Thymus (tissue), 11 donors: ENCODE measurements around the gene MAN1C1. TPM values are rescaled to one million over a fixed set of nuclear protein-coding genes. Genes with fewer than 3 reads are reported as not detected.

Experiments used
- DNase-seq, 9 donors: peaks; one replicate each; pipeline ENCODE4 v3.0.0-alpha.2; 2013; ENCODE audit warnings: low spot score in 9 of 9, low read depth in 6 of 9, missing footprints in 1 of 9
- H3K27ac ChIP-seq, 2 donors: one replicate each; pipeline ENCODE4 v1.5.1; 2013; ENCODE audit warnings: control low read depth in 1 of 2, low read depth in 1 of 2, low read length in 1 of 2, mild to moderate bottlenecking in 1 of 2, moderate library complexity in 1 of 2
- H3K27me3 ChIP-seq, 2 donors: one replicate each; pipeline ENCODE4 v1.5.1; 2013; ENCODE audit warnings: low read length in 1 of 2; ENCODE audit not compliant: control insufficient read depth in 2 of 2, insufficient read depth in 1 of 2
- H3K36me3 ChIP-seq, 2 donors: one replicate each; pipeline ENCODE4 v1.5.1; 2013; ENCODE audit warnings: low read length in 1 of 2, mild to moderate bottlenecking in 1 of 2, moderate library complexity in 1 of 2; ENCODE audit not compliant: control insufficient read depth in 2 of 2, insufficient read depth in 2 of 2
- H3K4me1 ChIP-seq, 2 donors: one replicate each; pipeline ENCODE4 v1.5.1; 2013; ENCODE audit warnings: low read length in 2 of 2; ENCODE audit not compliant: control insufficient read depth in 2 of 2, insufficient read depth in 2 of 2
- H3K4me3 ChIP-seq, 2 donors: one replicate each; pipeline ENCODE4 v1.5.1; 2013; ENCODE audit warnings: low read length in 2 of 2, control low read depth in 1 of 2, mild to moderate bottlenecking in 1 of 2
- H3K9me3 ChIP-seq, 2 donors: one replicate each; pipeline ENCODE4 v1.5.1; 2013; ENCODE audit warnings: low read length in 1 of 2, mild to moderate bottlenecking in 1 of 2; ENCODE audit not compliant: control insufficient read depth in 2 of 2, insufficient read depth in 1 of 2
- WGBS: extraction: QIAGEN DNeasy Blood & Tissue Kit; methylation state at CpG from one replicate; pipeline ENCODE4 v1.1.7; 2013; 5-methylcytosine and 5-hydroxymethylcytosine counted together
- polyA plus RNA-seq: library from polyadenylated mRNA; stranded (reverse); fragments of 200-250 nt; gene quantifications from one replicate; pipeline ENCODE4 v1.2.3, GENCODE V29; 2013
- total RNA-seq: library from RNA; stranded (reverse); fragments of 120-200 nt; gene quantifications from one replicate; pipeline ENCODE4 v1.2.4, GENCODE V29; 2013
- donor health status: healthy.

The MAN1C1 gene
- total and polyA plus RNA-seq, 2 donors: 9.7 to 18.4 TPM

GRCh38 chr1:25705699-25706098 is 89.1 kb downstream of the MAN1C1 start:
- Histone ChIP-seq H3K4me3 (no peak overlapping the region), H3K4me1 (peaks cover 0 to 12% of the 10 kb centered on the region in 2 donors), H3K36me3 (no peaks in the 10 kb centered on the region), H3K9me3 (no peaks in the 10 kb centered on the region), H3K27ac (no peak overlapping the region), H3K27me3 (peaks cover 0 to 2% of the 10 kb centered on the region in 2 donors)
- 95% methylated on average over 2 of the region's 2 CpGs for WGBS
- no peak for DNase-seq

GRCh38 chr1:25706146-25707089 is 89.8 kb downstream of the MAN1C1 start:
- H3K36me3 ChIP-seq: no peaks in the 10 kb centered on the region
- no peak overlapping the region for H3K4me3 ChIP-seq
- H3K4me1 ChIP-seq: peaks cover 0 to 19% of the 10 kb centered on the region in 2 donors
- H3K9me3 ChIP-seq: no peaks in the 10 kb centered on the region
- DNase-seq: no peak
- no peak overlapping the region for H3K27ac ChIP-seq
- peaks cover 0 to 2% of the 10 kb centered on the region in 2 donors for H3K27me3 ChIP-seq
- WGBS: 98% methylated on average over 8 of the region's 8 CpGs

GRCh38 chr1:25707280-25708016 is 90.9 kb downstream of the MAN1C1 start:
- Histone ChIP-seq H3K4me3 (no peak overlapping the region), H3K27me3 (peaks cover 0 to 2% of the 10 kb centered on the region in 2 donors), H3K36me3 (no peaks in the 10 kb centered on the region), H3K27ac (no peak overlapping the region), H3K9me3 (no peaks in the 10 kb centered on the region), H3K4me1 (peaks cover 0 to 25% of the 10 kb centered on the region in 2 donors)
- WGBS: 94% methylated on average over 6 of the region's 6 CpGs
- no peak for DNase-seq

GRCh38 chr1:25710583-25711347 is 94.2 kb downstream of the MAN1C1 start:
- H3K4me1 ChIP-seq: peaks cover 0 to 12% of the 10 kb centered on the region in 2 donors
- no peak for DNase-seq
- WGBS: 94% methylated on average over 7 of the region's 7 CpGs
- H3K4me3 ChIP-seq: no peak overlapping the region
- H3K27ac ChIP-seq: no peak overlapping the region
- H3K27me3 ChIP-seq: peaks cover 0 to 2% of the 10 kb centered on the region in 2 donors
- no peaks in the 10 kb centered on the region for H3K36me3 ChIP-seq
- no peaks in the 10 kb centered on the region for H3K9me3 ChIP-seq

- Histone ChIP-seq H3K27me3 (peaks cover 0 to 2% of the 10 kb centered on the region in 2 donors), H3K4me3 (no peak overlapping the region), H3K27ac (peak overlapping the region in 1 of 2 donors; percentile 48), H3K4me1 (peaks cover 0 to 12% of the 10 kb centered on the region in 2 donors), H3K9me3 (no peaks in the 10 kb centered on the region), H3K36me3 (no peaks in the 10 kb centered on the region)
- DNase-seq: peak in 4 of 9 donors; percentile 13 to 59 (median 28)
- 44% methylated on average over 16 of the region's 16 CpGs for WGBS
Observed at GRCh38 chr1:25711555-25712298, 95.1 kb downstream of the MAN1C1 start.

- H3K36me3 ChIP-seq: no peaks in the 10 kb centered on the region
- peaks cover 0 to 2% of the 10 kb centered on the region in 2 donors for H3K27me3 ChIP-seq
- no peaks in the 10 kb centered on the region for H3K9me3 ChIP-seq
- H3K4me1 ChIP-seq: peaks cover 0 to 12% of the 10 kb centered on the region in 2 donors
- DNase-seq: no peak
- H3K4me3 ChIP-seq: no peak overlapping the region
- WGBS: 85% methylated on average over 8 of the region's 8 CpGs
- no peak overlapping the region for H3K27ac ChIP-seq
Observed at GRCh38 chr1:25712299-25712970, 95.8 kb downstream of the MAN1C1 start.

GRCh38 chr1:25713961-25714360 is 97.4 kb downstream of the MAN1C1 start:
- Histone ChIP-seq H3K36me3 (no peaks in the 10 kb centered on the region), H3K4me3 (no peak overlapping the region), H3K4me1 (peaks cover 0 to 12% of the 10 kb centered on the region in 2 donors), H3K9me3 (no peaks in the 10 kb centered on the region), H3K27ac (no peak overlapping the region), H3K27me3 (peaks cover 0 to 2% of the 10 kb centered on the region in 2 donors)
- 97% methylated on average over 4 of the region's 4 CpGs for WGBS
- no peak for DNase-seq

GRCh38 chr1:25714372-25714931 is 97.9 kb downstream of the MAN1C1 start:
- Histone ChIP-seq H3K4me1 (peaks cover 0 to 12% of the 10 kb centered on the region in 2 donors), H3K27me3 (peaks cover 0 to 2% of the 10 kb centered on the region in 2 donors), H3K27ac (no peak overlapping the region), H3K36me3 (no peaks in the 10 kb centered on the region), H3K4me3 (no peak overlapping the region), H3K9me3 (no peaks in the 10 kb centered on the region)
- no peak for DNase-seq
- WGBS: 92% methylated on average over 2 of the region's 2 CpGs
